Colonic mucosa (tissue), 4 donors: ENCODE measurements around the gene LMF1. TPM values are rescaled to one million over a fixed set of nuclear protein-coding genes. Genes with fewer than 3 reads are reported as not detected.

Experiments
- DNase-seq: peaks from one replicate; pipeline ENCODE4 v3.0.0-alpha.2; 2020
- H3K27ac ChIP-seq: fragments of 200-600 bp; one replicate; pipeline ENCODE4 v1.8.0; 2021
- H3K27me3 ChIP-seq: fragments of 200-600 bp; one replicate; pipeline ENCODE4 v1.8.0; 2021
- H3K36me3 ChIP-seq: fragments of 200-600 bp; one replicate; pipeline ENCODE4 v1.8.0; 2021
- H3K4me1 ChIP-seq: fragments of 200-600 bp; one replicate; pipeline ENCODE4 v1.8.0; 2021; ENCODE audit warnings: mild to moderate bottlenecking
- H3K4me3 ChIP-seq: fragments of 200-600 bp; one replicate; pipeline ENCODE4 v1.8.0; 2021
- H3K9ac ChIP-seq, 2 donors: one replicate each; pipeline ENCODE4 v1.7.0; 2013; ENCODE audit warnings: control low read depth in 2 of 2, low read depth in 2 of 2, low read length in 2 of 2
- H3K9me3 ChIP-seq: fragments of 200-600 bp; one replicate; pipeline ENCODE4 v1.8.0; 2021
- intact Hi-C: fragments of 100-400 bp; cut with DNase I; formaldehyde crosslinking; loops from one replicate; pipeline ENCODE4 v1.14.1; 2022
- total RNA-seq, 2 donors: library from RNA; stranded (reverse); fragmentation: NEBNext Ultra II Directional in 1 of 2; extraction: Animal tissue kit (Norgen Biotek cat#: 25700) in 1 of 2; gene quantifications; one replicate each; pipeline ENCODE4 v1.2.1, GENCODE V29; 2021
- TF ChIP-seq, protein P1 (sequence below): fragments of 200-600 bp; IDR thresholded peaks from one replicate; pipeline ENCODE4 v1.8.0; 2022; ENCODE audit warnings: antibody characterized with exemption, mild to moderate bottlenecking
- donor health status: healthy.
- donor health status: DM: no; HTN: no; CAD: no.
- donor health status: DM: no; HTN: no; CAD: no.

The LMF1 gene
- total RNA-seq, 2 donors from 2014 or later: 8.4 to 12.8 TPM

DNA sequence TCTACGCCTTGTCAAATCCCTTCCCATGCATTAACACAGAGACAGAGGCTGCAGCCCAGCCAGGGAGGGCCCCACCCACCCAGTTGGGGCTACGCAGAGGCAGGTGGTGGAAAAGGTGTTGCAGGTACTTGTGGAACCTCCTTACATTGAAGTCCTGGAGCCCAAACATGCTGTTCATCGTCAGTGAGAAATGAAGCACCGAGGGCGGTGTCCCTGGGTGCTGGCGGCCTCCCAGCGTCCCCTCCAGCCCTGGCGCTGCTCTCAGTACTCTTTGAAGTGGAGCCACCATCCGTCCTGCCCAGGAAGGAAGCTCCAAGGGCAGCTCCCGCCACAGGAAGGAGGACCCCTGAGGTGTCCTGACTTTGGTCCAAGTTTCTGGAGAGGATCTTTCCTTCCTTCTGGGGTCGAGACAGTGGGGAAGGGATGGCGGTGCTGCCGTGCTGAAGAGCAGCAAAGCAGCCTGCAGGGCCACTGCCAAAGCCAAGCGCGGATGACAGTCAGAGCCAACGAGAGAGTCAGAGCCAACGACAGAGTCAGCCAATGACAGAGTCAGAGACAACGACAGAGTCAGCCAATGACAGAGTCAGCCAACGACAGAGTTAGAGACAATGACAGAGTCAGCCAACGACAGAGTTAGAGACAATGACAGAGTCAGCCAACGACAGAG is 23.4 kb downstream of the LMF1 start:
- no peak for DNase-seq
- no peaks in the 10 kb centered on the region for H3K36me3 ChIP-seq
- intact Hi-C loops: no loop called here

DNA sequence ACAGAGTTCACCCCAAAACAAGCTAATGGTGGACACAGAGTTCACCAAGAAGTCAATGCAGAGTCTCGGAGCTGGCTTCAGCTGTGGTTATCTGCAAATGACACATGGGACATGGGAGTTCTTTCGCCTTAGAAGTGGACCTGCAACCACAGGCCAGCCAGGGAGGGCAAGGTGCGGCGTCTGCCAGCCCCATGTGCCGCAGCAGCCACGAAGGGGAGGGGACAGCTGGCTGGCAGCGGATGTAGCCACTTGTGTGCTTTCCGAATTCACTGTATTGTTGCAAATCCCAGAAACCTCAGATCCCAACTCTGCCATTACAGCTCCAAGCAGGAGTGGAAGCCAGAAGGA is 24.8 kb downstream of the LMF1 start:
- no peaks in the 10 kb centered on the region for H3K27me3 ChIP-seq
- H3K9ac ChIP-seq: no peak overlapping the region
- H3K4me3 ChIP-seq: no peak overlapping the region
- H3K9me3 ChIP-seq: no peaks in the 10 kb centered on the region
- DNase-seq: no peak
- no peak overlapping the region for H3K27ac ChIP-seq
- no peaks in the 10 kb centered on the region for H3K36me3 ChIP-seq
- H3K4me1 ChIP-seq: no peaks in the 10 kb centered on the region
- TF ChIP-seq, protein P1, sequence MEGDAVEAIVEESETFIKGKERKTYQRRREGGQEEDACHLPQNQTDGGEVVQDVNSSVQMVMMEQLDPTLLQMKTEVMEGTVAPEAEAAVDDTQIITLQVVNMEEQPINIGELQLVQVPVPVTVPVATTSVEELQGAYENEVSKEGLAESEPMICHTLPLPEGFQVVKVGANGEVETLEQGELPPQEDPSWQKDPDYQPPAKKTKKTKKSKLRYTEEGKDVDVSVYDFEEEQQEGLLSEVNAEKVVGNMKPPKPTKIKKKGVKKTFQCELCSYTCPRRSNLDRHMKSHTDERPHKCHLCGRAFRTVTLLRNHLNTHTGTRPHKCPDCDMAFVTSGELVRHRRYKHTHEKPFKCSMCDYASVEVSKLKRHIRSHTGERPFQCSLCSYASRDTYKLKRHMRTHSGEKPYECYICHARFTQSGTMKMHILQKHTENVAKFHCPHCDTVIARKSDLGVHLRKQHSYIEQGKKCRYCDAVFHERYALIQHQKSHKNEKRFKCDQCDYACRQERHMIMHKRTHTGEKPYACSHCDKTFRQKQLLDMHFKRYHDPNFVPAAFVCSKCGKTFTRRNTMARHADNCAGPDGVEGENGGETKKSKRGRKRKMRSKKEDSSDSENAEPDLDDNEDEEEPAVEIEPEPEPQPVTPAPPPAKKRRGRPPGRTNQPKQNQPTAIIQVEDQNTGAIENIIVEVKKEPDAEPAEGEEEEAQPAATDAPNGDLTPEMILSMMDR: no peak
- intact Hi-C loops: no loop called here

More for the DNA sequence above, 23.4 kb downstream of the LMF1 start:
- no peak overlapping the region for H3K27ac ChIP-seq
- H3K9me3 ChIP-seq: no peaks in the 10 kb centered on the region
- H3K4me3 ChIP-seq: no peak overlapping the region
- no peaks in the 10 kb centered on the region for H3K27me3 ChIP-seq
- no peaks in the 10 kb centered on the region for H3K4me1 ChIP-seq
- TF ChIP-seq, protein P1: no peak
- H3K9ac ChIP-seq: no peak overlapping the region

DNA sequence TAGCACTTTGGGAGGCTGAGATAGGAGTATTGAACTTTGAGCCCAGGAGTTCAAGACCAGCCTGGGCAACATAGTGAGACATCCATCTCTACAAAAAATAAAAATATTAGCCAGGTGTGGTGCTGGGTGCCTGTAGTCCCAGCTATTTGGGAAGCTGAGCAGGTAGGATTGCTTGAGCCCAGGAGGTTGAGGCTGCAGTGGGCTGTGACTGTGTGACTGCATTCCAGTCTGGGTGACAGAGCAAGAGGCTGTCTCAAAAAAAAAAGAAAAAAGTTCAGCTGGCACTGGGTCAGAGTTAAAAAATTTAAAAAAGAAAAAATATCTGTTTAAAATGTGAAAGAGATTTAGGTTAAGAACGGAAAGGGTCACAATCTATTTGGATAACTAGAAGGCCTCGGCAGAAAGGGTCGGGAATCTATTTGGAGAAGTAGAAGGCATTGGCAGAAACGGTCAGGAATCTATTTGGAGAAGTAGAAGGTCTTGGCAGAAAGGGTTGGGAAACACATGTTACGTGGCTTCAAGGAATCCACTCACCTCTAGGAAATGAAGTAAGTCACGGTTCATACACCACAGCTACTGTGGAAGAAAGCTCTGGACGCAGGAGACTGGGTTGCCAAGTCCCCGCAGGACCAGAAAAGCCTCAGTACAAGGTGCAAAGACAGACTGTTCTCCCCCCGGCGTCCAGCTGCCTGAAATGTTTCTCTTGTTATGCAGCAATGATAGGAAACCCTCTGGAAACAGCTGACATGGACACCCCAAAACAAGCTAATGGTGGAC is 25.3 kb downstream of the LMF1 start:
- no peaks in the 10 kb centered on the region for H3K9me3 ChIP-seq
- TF ChIP-seq, protein P1: no peak
- no peak for DNase-seq
- H3K9ac ChIP-seq: no peak overlapping the region
- no peak overlapping the region for H3K27ac ChIP-seq
- H3K27me3 ChIP-seq: no peaks in the 10 kb centered on the region
- no peak overlapping the region for H3K4me3 ChIP-seq
- H3K4me1 ChIP-seq: no peaks in the 10 kb centered on the region
- no peaks in the 10 kb centered on the region for H3K36me3 ChIP-seq
- intact Hi-C loops: no loop called here

DNA sequence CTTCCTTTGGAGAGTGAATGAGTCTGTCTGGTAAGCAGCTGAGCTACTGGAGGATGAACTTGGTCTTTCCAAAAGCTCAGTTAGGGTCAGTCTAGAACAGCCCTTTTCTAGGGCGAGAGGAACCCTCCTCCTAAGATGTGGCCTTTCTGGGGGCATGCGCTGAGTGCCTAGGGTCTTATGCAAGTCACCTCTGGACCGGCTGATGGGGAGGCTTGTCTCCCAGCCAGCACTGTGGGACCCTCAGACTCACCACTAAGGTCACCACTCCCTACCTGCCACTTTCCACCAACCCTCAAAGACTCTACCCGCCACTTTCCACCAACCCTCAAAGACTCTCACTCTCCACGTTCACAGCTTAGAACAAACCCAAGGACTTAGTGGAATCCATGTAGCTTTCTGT is 26.8 kb downstream of the LMF1 start:
- no peaks in the 10 kb centered on the region for H3K9me3 ChIP-seq
- H3K4me3 ChIP-seq: no peak overlapping the region
- no peaks in the 10 kb centered on the region for H3K4me1 ChIP-seq
- no peak for DNase-seq
- TF ChIP-seq, protein P1: no peak
- intact Hi-C loops: no loop called here
- H3K27me3 ChIP-seq: no peaks in the 10 kb centered on the region
- H3K27ac ChIP-seq: no peak overlapping the region
- no peak overlapping the region for H3K9ac ChIP-seq
- no peaks in the 10 kb centered on the region for H3K36me3 ChIP-seq

DNA sequence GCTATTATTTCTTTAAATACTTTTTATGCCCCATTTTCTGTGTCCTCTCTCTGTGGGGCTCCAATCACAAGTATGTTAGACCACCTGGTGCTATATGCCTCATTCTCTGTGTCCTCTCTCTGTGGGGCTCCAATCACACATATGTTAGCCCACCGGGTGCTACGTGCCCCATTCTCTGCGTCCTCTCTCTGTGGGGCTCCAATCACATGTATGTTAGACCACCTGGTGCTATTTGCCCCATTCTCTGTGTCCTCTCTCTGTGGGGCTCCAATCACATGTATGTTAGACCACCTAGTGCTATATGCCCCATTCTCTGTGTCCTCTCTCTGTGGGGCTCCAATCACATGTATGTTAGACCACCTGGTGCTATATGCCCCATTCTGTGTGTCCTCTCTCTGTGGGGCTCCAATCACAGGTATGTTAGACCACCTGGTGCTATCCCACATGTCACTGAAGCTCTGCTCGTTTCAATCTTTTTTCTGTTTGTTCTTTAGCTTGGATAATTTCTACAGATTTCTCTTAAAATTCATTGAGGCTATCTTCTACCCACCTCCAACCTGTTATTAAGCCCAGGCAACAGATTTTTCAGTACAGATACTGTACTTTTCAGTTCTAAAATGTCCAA is 28.2 kb downstream of the LMF1 start:
- H3K9ac ChIP-seq: no peak overlapping the region
- intact Hi-C loops: no loop called here
- H3K27ac ChIP-seq: no peak overlapping the region
- TF ChIP-seq, protein P1: no peak
- H3K4me1 ChIP-seq: no peaks in the 10 kb centered on the region
- H3K36me3 ChIP-seq: no peaks in the 10 kb centered on the region
- no peak for DNase-seq
- H3K27me3 ChIP-seq: no peaks in the 10 kb centered on the region
- no peak overlapping the region for H3K4me3 ChIP-seq
- H3K9me3 ChIP-seq: no peaks in the 10 kb centered on the region
